Transverse colon (tissue), 4 donors: ENCODE measurements around the gene MAP3K7. TPM values are rescaled to one million over a fixed set of nuclear protein-coding genes. Genes with fewer than 3 reads are reported as not detected.

Experiments
- DNase-seq: peaks from one replicate; pipeline ENCODE4 v3.0.0-alpha.2; 2019
- H3K27ac ChIP-seq, 4 donors: fragments of 200-600 bp; sonication (generic); 2 replicates each; pipeline ENCODE4 v1.5.1; 2016 to 2018; ENCODE audit warnings: inconsistent platforms in 4 of 4
- H3K27me3 ChIP-seq: fragments of 200-600 bp; sonication (generic); 2 replicates; pipeline ENCODE4 v1.5.1; 2017; ENCODE audit warnings: inconsistent platforms
- H3K36me3 ChIP-seq, 4 donors: fragments of 200-600 bp; sonication (generic); 2 replicates each; pipeline ENCODE4 v1.5.1; 2017 to 2019; ENCODE audit warnings: inconsistent platforms in 4 of 4
- H3K4me1 ChIP-seq, 4 donors: fragments of 200-600 bp; sonication (generic); 2 replicates each; pipeline ENCODE4 v1.5.1; 2017 to 2020; ENCODE audit warnings: inconsistent platforms in 4 of 4
- H3K4me3 ChIP-seq, 4 donors: fragments of 200-600 bp; sonication (generic); 1 replicate in 1 of 4; 2 replicates in 3 of 4; pipeline versions ENCODE4 v1.5.1 to v1.6.1; 2017 to 2019; ENCODE audit warnings: inconsistent platforms in 4 of 4
- H3K9me3 ChIP-seq, 2 donors: fragments of 200-600 bp; sonication (generic); 2 replicates each; pipeline ENCODE4 v1.5.1; 2017 to 2019; ENCODE audit warnings: inconsistent platforms in 2 of 2
- EP300 ChIP-seq: sonication (generic); formaldehyde crosslinking; IDR thresholded peaks from one replicate; pipeline ENCODE4 v1.6.1; 2017; ENCODE audit warnings: antibody characterized with exemption, low read depth
- POLR2A ChIP-seq: fragments of 450-650 bp; IDR thresholded peaks from one replicate; pipeline ENCODE4 v1.6.1; 2016; ENCODE audit warnings: antibody characterized with exemption, mild to moderate bottlenecking, moderate library complexity
- POLR2AphosphoS5 ChIP-seq, 3 donors: sonication (generic); formaldehyde crosslinking; IDR thresholded peaks; one replicate each; pipeline ENCODE4 v1.6.1; 2016; ENCODE audit warnings: antibody characterized with exemption in 3 of 3
- WGBS, 2 donors: methylation state at CpG; one replicate each; pipeline ENCODE4 v1.1.5; 2018; ENCODE audit warnings: low coverage in 1 of 2; 5-methylcytosine and 5-hydroxymethylcytosine counted together
- in situ Hi-C, 4 donors: fragments of 200-750 bp; cut with MboI; loops; one replicate each; pipeline versions ENCODE4 v1.15.0 to v1.15.1; 2017; ENCODE audit warnings: low sequenced_read_pairs in 3 of 4, low pct_ligation_motif_present in 1 of 4, low pct_unique_long_range_greater_than_20kb in 1 of 4
- intact Hi-C: fragments of 100-400 bp; cut with DNase I; formaldehyde crosslinking; loops from one replicate; pipeline ENCODE4 v1.15.1; 2023; ENCODE audit warnings: low total_unique reads
- total RNA-seq, 4 donors: library from RNA; depleted of rRNA; stranded (reverse); fragments of >200 nt; gene quantifications; one replicate each; pipeline ENCODE4 v1.1.0, GENCODE V29; 2016
- TF ChIP-seq, protein P1 (sequence below), 5 experiments: fragments of 200-600 bp in 3 of 5; fragments of 450-650 bp in 2 of 5; sonication (generic) in 3 of 5; IDR thresholded peaks; 1 replicate in 2 of 5; 2 replicates in 3 of 5; pipeline ENCODE4 v1.5.1; 2016 to 2017; ENCODE audit warnings: antibody characterized with exemption in 5 of 5, inconsistent platforms in 3 of 5, mild to moderate bottlenecking in 2 of 5, moderate library complexity in 1 of 5

MAP3K7 gene
- total RNA-seq, 4 donors from 2014 or later, result 19.3 to 37.6 (median 28.5) TPM

DNA sequence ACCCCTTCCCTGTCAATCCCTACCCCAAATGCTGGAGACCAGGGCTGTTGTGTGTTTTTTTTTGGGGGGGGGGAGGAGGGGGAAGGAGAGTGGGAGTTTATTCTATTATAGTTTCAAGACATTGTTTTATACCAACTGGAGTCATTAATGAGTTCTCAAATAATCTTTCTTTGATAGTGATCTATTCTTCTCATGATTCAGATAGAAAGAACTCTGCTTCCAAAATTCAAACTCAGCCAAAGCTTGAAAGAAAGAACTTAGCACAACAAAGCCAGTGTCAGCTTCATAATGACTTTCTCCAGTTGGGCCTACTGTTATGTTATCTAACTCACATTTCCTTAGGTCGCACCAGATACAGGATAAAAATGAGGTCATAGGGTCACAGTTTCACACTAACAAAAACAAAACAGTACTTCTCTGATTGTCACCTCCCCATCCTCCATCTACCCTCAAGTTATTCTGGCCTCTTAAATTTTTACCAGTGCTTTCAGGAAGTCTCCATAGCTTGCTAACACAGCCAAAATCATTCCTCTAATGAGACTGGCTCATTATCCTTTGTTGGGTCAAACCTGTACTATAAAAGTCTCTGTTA lies 19.0 kb upstream of the MAP3K7 start:
- Histone ChIP-seq H3K27ac (no peak overlapping the region), H3K9me3 (no peaks in the 10 kb centered on the region), H3K36me3 (no peaks in the 10 kb centered on the region), H3K27me3 (peaks cover 28% of the 10 kb centered on the region), H3K4me3 (no peak overlapping the region), H3K4me1 (peaks cover 0 to 9% (median 2%) of the 10 kb centered on the region in 4 donors)
- 45 to 53% methylated on average over 1 of the region's 1 CpG for WGBS, 2 donors
- intact Hi-C loops (no loop called here), in situ Hi-C loops (no loop called here)
- DNase-seq, result no peak
- TF ChIP-seq, protein P1, sequence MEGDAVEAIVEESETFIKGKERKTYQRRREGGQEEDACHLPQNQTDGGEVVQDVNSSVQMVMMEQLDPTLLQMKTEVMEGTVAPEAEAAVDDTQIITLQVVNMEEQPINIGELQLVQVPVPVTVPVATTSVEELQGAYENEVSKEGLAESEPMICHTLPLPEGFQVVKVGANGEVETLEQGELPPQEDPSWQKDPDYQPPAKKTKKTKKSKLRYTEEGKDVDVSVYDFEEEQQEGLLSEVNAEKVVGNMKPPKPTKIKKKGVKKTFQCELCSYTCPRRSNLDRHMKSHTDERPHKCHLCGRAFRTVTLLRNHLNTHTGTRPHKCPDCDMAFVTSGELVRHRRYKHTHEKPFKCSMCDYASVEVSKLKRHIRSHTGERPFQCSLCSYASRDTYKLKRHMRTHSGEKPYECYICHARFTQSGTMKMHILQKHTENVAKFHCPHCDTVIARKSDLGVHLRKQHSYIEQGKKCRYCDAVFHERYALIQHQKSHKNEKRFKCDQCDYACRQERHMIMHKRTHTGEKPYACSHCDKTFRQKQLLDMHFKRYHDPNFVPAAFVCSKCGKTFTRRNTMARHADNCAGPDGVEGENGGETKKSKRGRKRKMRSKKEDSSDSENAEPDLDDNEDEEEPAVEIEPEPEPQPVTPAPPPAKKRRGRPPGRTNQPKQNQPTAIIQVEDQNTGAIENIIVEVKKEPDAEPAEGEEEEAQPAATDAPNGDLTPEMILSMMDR (IDR thresholded peaks at IDR 0.05), result no peak
- no peak for TF ChIP-seq POLR2AphosphoS5 (IDR thresholded peaks at IDR 0.05)
- no peak for TF ChIP-seq EP300
- TF ChIP-seq POLR2A, result no peak

DNA sequence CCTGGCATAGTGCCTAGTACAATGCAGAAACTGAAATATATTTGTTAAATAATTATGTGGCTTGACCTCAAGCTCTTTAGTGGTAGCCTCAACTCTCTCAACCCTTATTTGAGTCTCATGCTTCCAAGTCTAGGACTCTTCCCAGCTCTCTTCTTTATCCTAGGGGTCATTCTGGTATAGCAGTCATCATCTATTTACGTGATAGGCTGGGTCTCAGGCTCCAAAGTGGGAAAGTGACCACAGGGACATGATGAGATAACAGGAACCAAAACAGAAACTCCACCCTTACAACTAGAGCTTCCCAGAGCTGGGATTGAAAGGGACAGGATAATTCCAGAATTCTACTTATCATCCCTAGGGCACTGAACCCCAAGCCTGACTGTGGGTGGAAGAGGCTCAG lies 17.7 kb upstream of the MAP3K7 start:
- H3K36me3 ChIP-seq, result no peaks in the 10 kb centered on the region
- H3K4me3 ChIP-seq, result no peak overlapping the region
- no peaks in the 10 kb centered on the region for H3K4me1 ChIP-seq
- intact Hi-C loops (no loop called here), in situ Hi-C loops (no loop called here)
- 69% methylated on average over 1 of the region's 1 CpG; no CpG with 5 or more reads in 1 of the 2 donors for WGBS, 2 donors
- peaks cover 15% of the 10 kb centered on the region for H3K27me3 ChIP-seq
- TF ChIP-seq, protein P1 (IDR thresholded peaks at IDR 0.05), result no peak
- TF ChIP-seq POLR2A (no peak), POLR2AphosphoS5 (IDR thresholded peaks at IDR 0.05) (no peak), EP300 (no peak)
- H3K27ac ChIP-seq, result no peak overlapping the region
- DNase-seq, result no peak
- no peaks in the 10 kb centered on the region for H3K9me3 ChIP-seq

- Histone ChIP-seq H3K4me1 (no peaks in the 10 kb centered on the region), H3K27me3 (peaks cover 24% of the 10 kb centered on the region), H3K36me3 (no peaks in the 10 kb centered on the region), H3K27ac (no peak overlapping the region), H3K4me3 (no peak overlapping the region), H3K9me3 (no peaks in the 10 kb centered on the region)
- no peak for TF ChIP-seq POLR2AphosphoS5 (IDR thresholded peaks at IDR 0.05)
- TF ChIP-seq EP300, result no peak
- TF ChIP-seq POLR2A, result no peak
- TF ChIP-seq, protein P1 (IDR thresholded peaks at IDR 0.05), result no peak
- in situ Hi-C loops (no loop called here), intact Hi-C loops (no loop called here)
- WGBS, 2 donors, result 75 to 90% methylated on average over 2 to 4 of the region's 4 CpGs
- no peak for DNase-seq
These were observed 12.3 kb upstream of the MAP3K7 start for GRCh38 chr6:90599151-90599550.

DNA sequence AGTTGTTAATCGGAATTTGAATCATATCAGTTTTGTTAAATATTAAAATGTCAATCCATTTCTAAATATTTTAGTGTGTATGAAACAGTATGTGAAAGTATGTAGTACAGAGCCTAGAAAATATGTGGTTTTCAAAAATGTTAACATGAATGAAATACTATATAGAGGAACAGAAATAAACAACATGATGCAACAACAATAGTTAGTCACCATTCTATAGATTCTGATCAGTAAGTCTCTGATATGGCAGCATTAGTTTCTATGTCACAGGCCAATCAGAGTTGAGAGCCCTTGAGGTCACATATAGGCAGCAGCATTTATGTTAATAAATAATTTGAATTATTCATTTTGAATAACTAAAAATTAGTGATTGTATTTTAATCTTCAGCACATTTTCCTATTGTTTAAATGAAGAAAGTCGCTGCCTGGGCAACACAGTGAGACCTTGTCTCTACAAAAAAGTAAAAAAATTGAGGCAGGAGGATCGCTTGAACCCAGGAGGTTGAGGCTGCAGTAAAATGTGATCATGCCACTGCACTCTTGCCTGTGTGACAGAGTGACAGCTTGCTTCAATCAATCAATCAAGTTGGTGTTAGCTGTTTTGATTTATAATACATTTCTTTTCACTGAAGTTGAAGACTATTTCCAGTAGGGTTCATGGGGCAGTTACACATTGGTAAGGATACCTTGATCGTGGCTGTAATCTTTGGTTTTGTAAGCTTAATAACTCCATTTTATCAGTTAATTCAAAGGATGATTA lies 11.5 kb upstream of the MAP3K7 start:
- no peaks in the 10 kb centered on the region for H3K4me1 ChIP-seq
- intact Hi-C loops (no loop called here), in situ Hi-C loops (no loop called here)
- no peaks in the 10 kb centered on the region for H3K9me3 ChIP-seq
- H3K36me3 ChIP-seq, result no peaks in the 10 kb centered on the region
- TF ChIP-seq, protein P1 (IDR thresholded peaks at IDR 0.05), result no peak
- TF ChIP-seq POLR2A, result no peak
- no peak for TF ChIP-seq POLR2AphosphoS5 (IDR thresholded peaks at IDR 0.05)
- TF ChIP-seq EP300, result no peak
- H3K27me3 ChIP-seq, result peaks cover 23% of the 10 kb centered on the region
- H3K4me3 ChIP-seq, result no peak overlapping the region
- no peak overlapping the region for H3K27ac ChIP-seq
- DNase-seq, result no peak
- WGBS, 2 donors, result 71 to 74% methylated on average over 3 to 4 of the region's 4 CpGs
